OCI-M2 (cell line): ENCODE results near the gene MCEE.
"Not testable (repeated sequence)": the region's sequence is repeated elsewhere in the genome, so short reads cannot be mapped to it uniquely, and the experiment has no call there.

Experiments
- DNase-seq: peaks from one replicate; lab custom pipeline; 2025; ENCODE audit not compliant: unreplicated experiment; lab: John Stamatoyannopoulos, UW

The MCEE gene

GRCh38 chr2:71130152-71130904 lies at the start of gene MCEE, which contains the start of gene MPHOSPH10:
Gene MCEE (minus strand): TSS chr2:71130229. CDS start chr2:71130219, 10 bp downstream.
Gene MPHOSPH10 (plus strand): TSS chr2:71130634. CDS start chr2:71130666, 32 bp downstream.
- DNase-seq: peak; percentile 65

- not testable (repeated sequence) for DNase-seq
Measured at GRCh38 chr2:71178836-71179235, 48.8 kb upstream of the MCEE start.

GRCh38 chr2:71174207-71174606 lies 44.2 kb upstream of the MCEE start:
- DNase-seq: no peak

- DNase-seq: no peak
Measured at GRCh38 chr2:71173096-71173495, 43.1 kb upstream of the MCEE start.

- no peak for DNase-seq
Measured at GRCh38 chr2:71166812-71167211, 36.8 kb upstream of the MCEE start.

GRCh38 chr2:71157124-71157793 lies 27.2 kb upstream of the MCEE start:
- DNase-seq: peak; percentile 71

GRCh38 chr2:71156573-71156972 lies 26.5 kb upstream of the MCEE start:
- no peak for DNase-seq

GRCh38 chr2:71155846-71156245 lies 25.8 kb upstream of the MCEE start:
- no peak for DNase-seq

- no peak for DNase-seq
Measured at GRCh38 chr2:71154798-71155197, 24.8 kb upstream of the MCEE start.

GRCh38 chr2:71154279-71154678 lies 24.2 kb upstream of the MCEE start:
- DNase-seq: no peak

GRCh38 chr2:71153585-71154224 lies 23.7 kb upstream of the MCEE start:
- no peak for DNase-seq

- no peak for DNase-seq
Measured at GRCh38 chr2:71151620-71152019, 21.6 kb upstream of the MCEE start.

- DNase-seq: no peak
Measured at GRCh38 chr2:71150082-71150816, 20.2 kb upstream of the MCEE start.

- no peak for DNase-seq
Measured at GRCh38 chr2:71148506-71149063, 18.6 kb upstream of the MCEE start.

GRCh38 chr2:71143782-71144181 lies 13.8 kb upstream of the MCEE start:
- DNase-seq: no peak

GRCh38 chr2:71136174-71136573 lies 6.1 kb upstream of the MCEE start:
- no peak for DNase-seq

- DNase-seq: no peak
Measured at GRCh38 chr2:71133603-71134002, 3.6 kb upstream of the MCEE start.

- not testable (repeated sequence) for DNase-seq
Measured at GRCh38 chr2:71131387-71132166, 1.5 kb upstream of the MCEE start.

- DNase-seq: no peak
Measured at GRCh38 chr2:71130905-71131244, 846 bp upstream of the MCEE start.

- DNase-seq: no peak
Measured at GRCh38 chr2:71129902-71130151, 202 bp downstream of the MCEE start.
